ENCODE results near the gene ACP7. TPM values are rescaled to one million over a fixed set of nuclear protein-coding genes. Genes with fewer than 3 reads are reported as not detected.

Gene ACP7
- polyA plus RNA-seq, 2 of the 4 experiments (the other 2 are of a cell fraction) = 0.06 to 0.25 TPM

DNA sequence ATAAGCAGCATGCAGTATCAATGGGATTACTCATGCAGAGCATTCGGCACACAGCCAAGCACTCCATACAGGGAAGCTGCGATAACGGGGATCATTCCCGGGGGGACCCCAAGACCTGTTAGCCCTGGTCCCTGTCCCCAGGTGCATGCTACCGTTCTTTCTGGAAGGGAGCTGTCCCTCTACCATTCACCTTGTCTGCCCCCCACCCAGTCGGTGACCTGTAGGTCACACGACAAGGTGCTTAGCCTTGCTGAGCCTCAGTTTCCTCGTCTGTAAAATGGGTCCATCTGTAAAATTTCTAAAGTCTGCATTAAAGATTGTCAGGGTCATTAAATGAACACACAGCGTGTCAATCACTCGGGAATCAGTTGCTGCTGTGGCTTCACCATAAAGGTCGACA lies 6.8 kb upstream of the ACP7 start:
- DNase-seq (ENCODE audit: low read depth in 1 of 2, low spot score in 1 of 2) (no peak), FAIRE-seq (no peak), ATAC-seq (no peak)
- CTCF ChIA-PET = interaction anchor here (0.8 to 36.8 kb wide), 7 partner anchors 11 to 115 kb away, joined by 3 to 612 read pairs (median 26); partner anchors contain the start of gene FBXO17
- no peak overlapping the region for H3K4me2 ChIP-seq
- H3K27ac ChIP-seq = peak overlapping the region; percentile 84 to 86
- POLR2A ChIA-PET = interaction anchor here (1.8 to 2.1 kb wide), 2 partner anchors 46 to 101 kb away, joined by 4 to 6 read pairs; partner anchors contain the start of genes FBXO17 and FBXO27
- peaks cover 58% of the 10 kb centered on the region for H3K4me1 ChIP-seq
- TF ChIP-seq HDAC2 (IDR thresholded peaks at IDR 0.05) (peak; percentile 74; the same call in 1 of the 2 replicates), POLR2AphosphoS2 (conservative IDR thresholded peaks at IDR 0.05; ENCODE audit: low read length) (no peak), KDM1A (IDR thresholded peaks at IDR 0.05; ENCODE audit: low read depth) (peak; percentile 96), NPAS2 (CRISPR knock-in tag; IDR thresholded peaks at IDR 0.05; ENCODE audit: borderline replicate concordance) (no peak), HOXB13 (CRISPR knock-in tag; IDR thresholded peaks at IDR 0.05; ENCODE audit: low read depth) (no peak), ESRRA (IDR thresholded peaks at IDR 0.05; ENCODE audit: borderline replicate concordance, low read length) (no peak), TP53 (CRISPR knock-in tag; IDR thresholded peaks at IDR 0.05) (no peak), FOSB (CRISPR knock-in tag; IDR thresholded peaks at IDR 0.05) (no peak), CHD4 (IDR thresholded peaks at IDR 0.05; ENCODE audit: borderline replicate concordance) (0 out of 2 replicates have a peak, but pooled peaks have one; percentile 92), RARB (CRISPR knock-in tag; IDR thresholded peaks at IDR 0.05) (no peak), FOSL2 (IDR thresholded peaks at IDR 0.05) (no peak), FOSL2 (CRISPR knock-in tag; IDR thresholded peaks at IDR 0.05) (no peak), RNF2 (IDR thresholded peaks at IDR 0.05; ENCODE audit: borderline replicate concordance, low read depth) (no peak), ZFP36 (IDR thresholded peaks at IDR 0.05; ENCODE audit: borderline replicate concordance, partially characterized antibody) (no peak), PHF8 (IDR thresholded peaks at IDR 0.05; ENCODE audit: borderline replicate concordance, low read depth) (no peak), RCOR1 (IDR thresholded peaks at IDR 0.05; ENCODE audit: low read depth, low read length) (0 out of 2 replicates have a peak, but pooled peaks have one; percentile 16), SMC3 (IDR thresholded peaks at IDR 0.05) (no peak), JUNB (IDR thresholded peaks at IDR 0.05) (no peak), GATA3 (IDR thresholded peaks at IDR 0.05; ENCODE audit: borderline replicate concordance) (no peak), NR3C1 (IDR thresholded peaks at IDR 0.05) (no peak), HOXB5 (CRISPR knock-in tag; IDR thresholded peaks at IDR 0.05) (no peak), KDM5A (IDR thresholded peaks at IDR 0.05) (no peak), HEYL (CRISPR knock-in tag; IDR thresholded peaks at IDR 0.05) (no peak)
- TF ChIP-seq, protein P1, sequence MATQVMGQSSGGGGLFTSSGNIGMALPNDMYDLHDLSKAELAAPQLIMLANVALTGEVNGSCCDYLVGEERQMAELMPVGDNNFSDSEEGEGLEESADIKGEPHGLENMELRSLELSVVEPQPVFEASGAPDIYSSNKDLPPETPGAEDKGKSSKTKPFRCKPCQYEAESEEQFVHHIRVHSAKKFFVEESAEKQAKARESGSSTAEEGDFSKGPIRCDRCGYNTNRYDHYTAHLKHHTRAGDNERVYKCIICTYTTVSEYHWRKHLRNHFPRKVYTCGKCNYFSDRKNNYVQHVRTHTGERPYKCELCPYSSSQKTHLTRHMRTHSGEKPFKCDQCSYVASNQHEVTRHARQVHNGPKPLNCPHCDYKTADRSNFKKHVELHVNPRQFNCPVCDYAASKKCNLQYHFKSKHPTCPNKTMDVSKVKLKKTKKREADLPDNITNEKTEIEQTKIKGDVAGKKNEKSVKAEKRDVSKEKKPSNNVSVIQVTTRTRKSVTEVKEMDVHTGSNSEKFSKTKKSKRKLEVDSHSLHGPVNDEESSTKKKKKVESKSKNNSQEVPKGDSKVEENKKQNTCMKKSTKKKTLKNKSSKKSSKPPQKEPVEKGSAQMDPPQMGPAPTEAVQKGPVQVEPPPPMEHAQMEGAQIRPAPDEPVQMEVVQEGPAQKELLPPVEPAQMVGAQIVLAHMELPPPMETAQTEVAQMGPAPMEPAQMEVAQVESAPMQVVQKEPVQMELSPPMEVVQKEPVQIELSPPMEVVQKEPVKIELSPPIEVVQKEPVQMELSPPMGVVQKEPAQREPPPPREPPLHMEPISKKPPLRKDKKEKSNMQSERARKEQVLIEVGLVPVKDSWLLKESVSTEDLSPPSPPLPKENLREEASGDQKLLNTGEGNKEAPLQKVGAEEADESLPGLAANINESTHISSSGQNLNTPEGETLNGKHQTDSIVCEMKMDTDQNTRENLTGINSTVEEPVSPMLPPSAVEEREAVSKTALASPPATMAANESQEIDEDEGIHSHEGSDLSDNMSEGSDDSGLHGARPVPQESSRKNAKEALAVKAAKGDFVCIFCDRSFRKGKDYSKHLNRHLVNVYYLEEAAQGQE (IDR thresholded peaks at IDR 0.05) = no peak
- TF ChIP-seq, protein P2, sequence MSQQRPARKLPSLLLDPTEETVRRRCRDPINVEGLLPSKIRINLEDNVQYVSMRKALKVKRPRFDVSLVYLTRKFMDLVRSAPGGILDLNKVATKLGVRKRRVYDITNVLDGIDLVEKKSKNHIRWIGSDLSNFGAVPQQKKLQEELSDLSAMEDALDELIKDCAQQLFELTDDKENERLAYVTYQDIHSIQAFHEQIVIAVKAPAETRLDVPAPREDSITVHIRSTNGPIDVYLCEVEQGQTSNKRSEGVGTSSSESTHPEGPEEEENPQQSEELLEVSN (IDR thresholded peaks at IDR 0.05; ENCODE audit: borderline replicate concordance, low read depth) = no peak
- TF ChIP-seq, protein P3, sequence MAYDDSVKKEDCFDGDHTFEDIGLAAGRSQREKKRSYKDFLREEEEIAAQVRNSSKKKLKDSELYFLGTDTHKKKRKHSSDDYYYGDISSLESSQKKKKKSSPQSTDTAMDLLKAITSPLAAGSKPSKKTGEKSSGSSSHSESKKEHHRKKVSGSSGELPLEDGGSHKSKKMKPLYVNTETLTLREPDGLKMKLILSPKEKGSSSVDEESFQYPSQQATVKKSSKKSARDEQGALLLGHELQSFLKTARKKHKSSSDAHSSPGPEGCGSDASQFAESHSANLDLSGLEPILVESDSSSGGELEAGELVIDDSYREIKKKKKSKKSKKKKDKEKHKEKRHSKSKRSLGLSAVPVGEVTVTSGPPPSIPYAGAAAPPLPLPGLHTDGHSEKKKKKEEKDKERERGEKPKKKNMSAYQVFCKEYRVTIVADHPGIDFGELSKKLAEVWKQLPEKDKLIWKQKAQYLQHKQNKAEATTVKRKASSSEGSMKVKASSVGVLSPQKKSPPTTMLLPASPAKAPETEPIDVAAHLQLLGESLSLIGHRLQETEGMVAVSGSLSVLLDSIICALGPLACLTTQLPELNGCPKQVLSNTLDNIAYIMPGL (CRISPR knock-in tag; IDR thresholded peaks at IDR 0.05; ENCODE audit: borderline replicate concordance) = no peak
- TF ChIP-seq, protein P4, sequence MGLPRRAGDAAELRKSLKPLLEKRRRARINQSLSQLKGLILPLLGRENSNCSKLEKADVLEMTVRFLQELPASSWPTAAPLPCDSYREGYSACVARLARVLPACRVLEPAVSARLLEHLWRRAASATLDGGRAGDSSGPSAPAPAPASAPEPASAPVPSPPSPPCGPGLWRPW (IDR thresholded peaks at IDR 0.05) = no peak
- TF ChIP-seq, protein P5, sequence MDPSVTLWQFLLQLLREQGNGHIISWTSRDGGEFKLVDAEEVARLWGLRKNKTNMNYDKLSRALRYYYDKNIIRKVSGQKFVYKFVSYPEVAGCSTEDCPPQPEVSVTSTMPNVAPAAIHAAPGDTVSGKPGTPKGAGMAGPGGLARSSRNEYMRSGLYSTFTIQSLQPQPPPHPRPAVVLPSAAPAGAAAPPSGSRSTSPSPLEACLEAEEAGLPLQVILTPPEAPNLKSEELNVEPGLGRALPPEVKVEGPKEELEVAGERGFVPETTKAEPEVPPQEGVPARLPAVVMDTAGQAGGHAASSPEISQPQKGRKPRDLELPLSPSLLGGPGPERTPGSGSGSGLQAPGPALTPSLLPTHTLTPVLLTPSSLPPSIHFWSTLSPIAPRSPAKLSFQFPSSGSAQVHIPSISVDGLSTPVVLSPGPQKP (IDR thresholded peaks at IDR 0.05; ENCODE audit: low read depth, low read length) = no peak
- WGBS (ENCODE audit: missing lambda C conversion rate) = 80% methylated on average over 11 of the region's 11 CpGs
- no peak overlapping the region for H3K4me3 ChIP-seq
- no peaks in the 10 kb centered on the region for H3K9me3 ChIP-seq

Data from A549 (cell line).